HEK293T (cell line): ENCODE results near the gene NFX1.

Source experiments
- CTCF ChIA-PET: fragments of 350-600 bp; formaldehyde crosslinking; extraction: SDS; loops from one replicate; lab custom pipeline; 2021; ENCODE audit warnings: antibody characterized with exemption, inconsistent platforms; lab: Yijun Ruan, JAX
- POLR2A ChIA-PET: fragments of 350-600 bp; formaldehyde crosslinking; extraction: SDS; loops from one replicate; lab custom pipeline; 2020; ENCODE audit warnings: antibody characterized with exemption, inconsistent platforms; lab: Yijun Ruan, JAX
- DNase-seq: peaks from one replicate; pipeline ENCODE4 v3.0.0; 2012; ENCODE audit warnings: mixed read lengths; ENCODE audit errors: extremely low spot score
- ARNT ChIP-seq: fragments of 450-650 bp; IDR thresholded peaks from 2 replicates; pipeline ENCODE4 v1.6.1; 2017; ENCODE audit warnings: mild to moderate bottlenecking
- BHLHE40 ChIP-seq: fragments of 450-650 bp; IDR thresholded peaks from 2 replicates; pipeline ENCODE4 v1.6.1; 2016; ENCODE audit warnings: mild to moderate bottlenecking, moderate library complexity, borderline replicate concordance
- CTBP1 ChIP-seq: fragments of 450-650 bp; IDR thresholded peaks from 2 replicates; pipeline ENCODE4 v1.6.1; 2016; ENCODE audit warnings: borderline replicate concordance
- ELF4 ChIP-seq: fragments of 450-650 bp; IDR thresholded peaks from 2 replicates; pipeline ENCODE4 v1.6.1; 2017; ENCODE audit warnings: antibody characterized with exemption
- FOXA1 ChIP-seq: fragments of 450-650 bp; IDR thresholded peaks from 2 replicates; pipeline ENCODE4 v1.6.1; 2016; ENCODE audit warnings: mild to moderate bottlenecking
- FOXK2 ChIP-seq: fragments of 450-650 bp; IDR thresholded peaks from 2 replicates; pipeline ENCODE4 v1.6.1; 2016; ENCODE audit warnings: mild to moderate bottlenecking
- FOXM1 ChIP-seq: fragments of 450-650 bp; IDR thresholded peaks from 2 replicates; pipeline ENCODE4 v1.6.1; 2017; ENCODE audit warnings: mild to moderate bottlenecking, borderline replicate concordance
- HDGF ChIP-seq: fragments of 450-650 bp; IDR thresholded peaks from 2 replicates; pipeline ENCODE4 v1.6.1; 2017; ENCODE audit warnings: antibody characterized with exemption, borderline replicate concordance
- L3MBTL2 ChIP-seq: fragments of 450-650 bp; conservative IDR thresholded peaks from 2 replicates; pipeline ENCODE4 v1.6.1; 2016; ENCODE audit warnings: mild to moderate bottlenecking
- LEF1 ChIP-seq: fragments of 450-650 bp; IDR thresholded peaks from 2 replicates; pipeline ENCODE4 v1.6.1; 2017; ENCODE audit warnings: mild to moderate bottlenecking, borderline replicate concordance
- NFRKB ChIP-seq: fragments of 450-650 bp; IDR thresholded peaks from 2 replicates; pipeline ENCODE4 v1.6.1; 2016; ENCODE audit warnings: mild to moderate bottlenecking, moderate library complexity
- SP1 ChIP-seq: fragments of 450-650 bp; IDR thresholded peaks from 2 replicates; pipeline ENCODE4 v1.6.1; 2017
- SUZ12 ChIP-seq: fragments of 450-650 bp; IDR thresholded peaks from 2 replicates; pipeline ENCODE4 v1.6.1; 2016; ENCODE audit warnings: mild to moderate bottlenecking
- TARDBP ChIP-seq: fragments of 450-650 bp; IDR thresholded peaks from 2 replicates; pipeline ENCODE4 v1.6.1; 2016
- ZNF384 ChIP-seq: fragments of 450-650 bp; IDR thresholded peaks from 2 replicates; pipeline ENCODE4 v1.6.1; 2016
- TF ChIP-seq, protein P1 (sequence below): fragments of 450-650 bp; IDR thresholded peaks from 2 replicates; pipeline ENCODE4 v1.6.1; 2016

NFX1 gene

DNA sequence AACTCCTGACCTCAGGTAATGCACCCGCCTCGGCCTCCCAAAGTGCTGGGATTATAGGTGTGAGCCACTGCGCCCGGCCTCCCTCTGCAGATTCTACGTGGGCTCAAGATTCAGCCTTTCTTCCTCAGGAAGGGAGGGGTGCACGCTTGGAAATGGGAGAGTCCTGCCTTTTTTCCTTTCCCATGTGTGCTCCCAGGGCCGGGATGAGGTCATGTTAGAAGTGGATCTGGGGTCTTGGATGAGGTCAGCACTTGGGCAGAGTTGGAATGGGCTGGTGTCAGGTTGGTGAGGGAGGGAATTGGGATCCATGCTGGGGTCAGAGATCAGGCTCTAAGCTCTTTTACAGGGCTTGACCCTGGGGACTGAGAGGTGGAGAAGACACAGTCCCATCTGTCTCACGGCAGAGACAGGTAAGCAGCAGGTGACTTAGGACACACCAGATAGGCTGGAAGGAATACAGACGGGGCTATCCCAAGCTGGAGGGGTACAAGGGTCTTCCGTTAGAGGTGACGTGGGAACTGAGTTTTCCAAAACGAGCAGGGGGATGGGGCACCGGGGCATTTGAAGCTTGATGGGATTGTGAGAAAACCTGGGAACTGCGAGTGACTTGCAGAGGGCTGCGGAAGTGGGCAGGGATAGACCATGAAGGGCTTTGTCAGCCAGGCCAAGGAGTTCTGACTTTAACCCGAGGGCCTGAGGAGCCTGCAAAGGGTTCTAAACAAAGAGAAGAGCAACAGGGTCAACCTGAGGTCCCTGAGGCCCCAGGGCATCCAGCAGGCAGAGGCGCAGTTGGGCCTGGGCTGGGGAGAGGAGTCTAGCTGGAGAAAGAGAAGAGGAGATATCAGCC lies 113.8 kb downstream of the NFX1 start:
- no peak for TF ChIP-seq CTBP1
- no peak for TF ChIP-seq ZNF384
- no peak for TF ChIP-seq NFRKB
- TF ChIP-seq, protein P1, sequence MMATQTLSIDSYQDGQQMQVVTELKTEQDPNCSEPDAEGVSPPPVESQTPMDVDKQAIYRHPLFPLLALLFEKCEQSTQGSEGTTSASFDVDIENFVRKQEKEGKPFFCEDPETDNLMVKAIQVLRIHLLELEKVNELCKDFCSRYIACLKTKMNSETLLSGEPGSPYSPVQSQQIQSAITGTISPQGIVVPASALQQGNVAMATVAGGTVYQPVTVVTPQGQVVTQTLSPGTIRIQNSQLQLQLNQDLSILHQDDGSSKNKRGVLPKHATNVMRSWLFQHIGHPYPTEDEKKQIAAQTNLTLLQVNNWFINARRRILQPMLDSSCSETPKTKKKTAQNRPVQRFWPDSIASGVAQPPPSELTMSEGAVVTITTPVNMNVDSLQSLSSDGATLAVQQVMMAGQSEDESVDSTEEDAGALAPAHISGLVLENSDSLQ: no peak
- no peak for TF ChIP-seq SP1
- no peak for TF ChIP-seq SUZ12
- no peak for TF ChIP-seq HDGF
- TF ChIP-seq ARNT: no peak
- TF ChIP-seq TARDBP: no peak
- TF ChIP-seq FOXM1: no peak
- POLR2A ChIA-PET: interaction anchor here (0.6 to 1.5 kb wide), 2 partner anchors 57 to 70 kb away, joined by 3 read pairs; partner anchors contain the start of gene NOL6
- CTCF ChIA-PET: interaction anchor here (0.8 to 1.6 kb wide), 8 partner anchors 10 to 317 kb away, joined by 3 to 12 read pairs (median 4); partner anchors contain the start of gene AQP3
- no peak for DNase-seq

- ChIA-PET CTCF (interaction anchor here (0.8 to 1.6 kb wide), 4 partner anchors 9 to 62 kb away, joined by 3 to 7 read pairs (median 4); partner anchors contain the start of gene AQP3), POLR2A (no interaction called here)
- DNase-seq: no peak
These were observed 114.6 kb downstream of the NFX1 start for GRCh38 chr9:33404788-33405362.

GRCh38 chr9:33407061-33407460 lies 116.7 kb downstream of the NFX1 start:
- ChIA-PET POLR2A (no interaction called here), CTCF (interaction anchor here (1.1 kb wide), 1 partner anchor 46 kb away, joined by 3 read pairs; no protein-coding TSS in a partner anchor)

More at GRCh38 chr9:33404788-33405362, 114.6 kb downstream of the NFX1 start:
- TF ChIP-seq LEF1 (no peak), NFRKB (no peak), ZNF384 (no peak), FOXK2 (no peak), FOXA1 (no peak), HDGF (no peak), TARDBP (no peak), BHLHE40 (no peak), SP1 (no peak), L3MBTL2 (no peak), ELF4 (no peak), ARNT (no peak)

DNA sequence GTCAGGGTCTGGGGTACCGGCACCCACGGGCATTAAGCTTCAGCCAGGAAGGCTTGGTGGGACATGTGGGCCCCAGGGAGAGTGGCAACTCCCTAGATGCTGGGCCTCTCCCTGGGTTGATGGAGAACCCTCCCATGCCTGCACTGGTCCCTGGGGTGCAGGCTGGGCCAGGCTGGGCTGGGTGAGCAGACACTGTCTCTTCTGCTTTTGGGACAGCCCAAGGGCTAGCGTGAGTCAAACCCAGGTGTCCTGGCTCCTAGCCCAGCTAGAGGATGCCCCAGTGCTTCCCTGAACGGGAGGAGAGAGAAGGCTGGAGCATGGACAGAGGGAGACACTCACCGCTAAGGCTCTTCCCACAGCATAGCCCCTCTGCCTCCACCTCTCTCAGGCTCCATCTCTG lies 117.8 kb downstream of the NFX1 start:
- DNase-seq: no peak
- POLR2A ChIA-PET: no interaction called here
- CTCF ChIA-PET: interaction anchor here (1.1 kb wide), 1 partner anchor 45 kb away, joined by 3 read pairs; no protein-coding TSS in a partner anchor
- TF ChIP-seq FOXA1: no peak
- TF ChIP-seq TARDBP: no peak
- TF ChIP-seq NFRKB: no peak
- TF ChIP-seq LEF1: no peak
- no peak for TF ChIP-seq ARNT
- no peak for TF ChIP-seq ZNF384
- TF ChIP-seq BHLHE40: no peak
- TF ChIP-seq ELF4: no peak
- TF ChIP-seq SUZ12: no peak
- TF ChIP-seq FOXK2: no peak
- TF ChIP-seq L3MBTL2: no peak
- TF ChIP-seq CTBP1: no peak
- TF ChIP-seq SP1: no peak

More at GRCh38 chr9:33407061-33407460, 116.7 kb downstream of the NFX1 start:
- TF ChIP-seq SUZ12: no peak
- TF ChIP-seq TARDBP: no peak
- no peak for TF ChIP-seq SP1
- TF ChIP-seq FOXA1: no peak
- no peak for TF ChIP-seq ARNT
- no peak for TF ChIP-seq ELF4
- no peak for TF ChIP-seq NFRKB
- TF ChIP-seq, protein P1: no peak
- TF ChIP-seq FOXM1: no peak
- TF ChIP-seq LEF1: no peak
- no peak for TF ChIP-seq HDGF
- no peak for TF ChIP-seq ZNF384
- no peak for TF ChIP-seq FOXK2
- TF ChIP-seq CTBP1: no peak
- DNase-seq: no peak

DNA sequence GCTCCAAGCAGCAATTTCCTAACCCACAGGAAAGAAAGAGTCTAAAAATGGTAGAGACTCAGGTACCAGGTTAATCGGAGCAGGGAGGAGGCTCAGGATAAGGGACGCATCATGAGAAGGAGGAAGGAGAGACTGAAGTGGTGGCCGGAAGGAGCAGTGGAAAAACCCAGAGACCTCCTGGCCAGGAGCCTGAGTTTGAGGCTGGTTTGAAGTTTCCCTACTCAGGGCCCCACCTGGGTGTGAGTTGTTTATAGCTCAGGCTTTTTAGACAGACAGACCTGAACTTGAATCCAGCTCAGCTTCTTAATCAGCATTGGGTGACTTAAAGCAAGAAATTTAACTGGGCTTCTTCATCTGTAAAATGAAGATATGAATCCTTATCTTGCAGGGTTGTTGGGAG lies 124.0 kb downstream of the NFX1 start:
- CTCF ChIA-PET: interaction anchor here (0.7 to 2.9 kb wide), 5 partner anchors 10 to 215 kb away, joined by 3 to 13 read pairs (median 3); no protein-coding TSS in a partner anchor
- POLR2A ChIA-PET: no interaction called here
- no peak for TF ChIP-seq ZNF384
- TF ChIP-seq SUZ12: no peak
- TF ChIP-seq SP1: no peak
- no peak for TF ChIP-seq L3MBTL2
- no peak for DNase-seq

DNA sequence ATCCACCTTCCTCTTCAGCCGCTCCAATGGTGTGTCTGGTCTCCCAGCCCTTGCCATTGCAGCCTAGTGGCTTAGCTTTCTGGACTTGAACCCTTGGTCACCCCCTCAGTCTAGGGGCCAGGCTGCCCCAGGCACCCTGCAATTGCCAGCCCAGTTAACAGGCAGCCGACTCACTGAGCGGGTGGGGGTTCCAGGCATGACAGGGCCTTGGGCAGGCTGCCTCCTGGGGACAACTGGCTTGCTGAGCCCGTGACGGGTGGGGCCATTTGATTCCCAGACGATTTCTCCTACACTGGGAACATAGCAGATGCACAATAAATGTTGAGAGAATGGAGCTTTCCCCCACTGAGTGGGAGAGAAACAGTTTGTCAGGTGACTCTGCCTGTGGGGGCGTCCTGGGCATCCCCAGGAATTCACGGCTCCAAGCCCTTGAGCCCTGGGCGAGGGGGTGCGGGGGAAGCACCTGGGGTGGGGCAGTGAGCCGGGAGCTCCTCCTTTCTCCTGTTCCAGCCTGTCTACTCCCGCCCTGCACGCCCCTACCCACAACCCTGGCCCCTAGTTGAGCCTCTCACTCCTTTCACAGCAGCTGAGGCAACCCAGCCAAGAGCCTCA lies 124.7 kb downstream of the NFX1 start:
- TF ChIP-seq FOXM1: no peak
- TF ChIP-seq LEF1: no peak
- TF ChIP-seq BHLHE40: no peak
- TF ChIP-seq TARDBP: no peak
- no peak for TF ChIP-seq HDGF
- no peak for TF ChIP-seq SP1
- no peak for TF ChIP-seq ARNT
- no peak for TF ChIP-seq FOXA1
- TF ChIP-seq FOXK2: no peak
- TF ChIP-seq NFRKB: no peak
- TF ChIP-seq L3MBTL2: no peak
- TF ChIP-seq CTBP1: no peak
- no peak for TF ChIP-seq SUZ12
- no peak for TF ChIP-seq ZNF384
- TF ChIP-seq, protein P1: no peak
- no peak for TF ChIP-seq ELF4
- ChIA-PET POLR2A (no interaction called here), CTCF (interaction anchor here (0.7 to 2.9 kb wide), 7 partner anchors 10 to 214 kb away, joined by 3 to 13 read pairs (median 4); partner anchors contain the start of gene AQP3)
- no peak for DNase-seq
